ENCODE data around the gene CST8. TPM values are rescaled to one million over a fixed set of nuclear protein-coding genes. Genes with fewer than 3 reads are reported as not detected.

Gene CST8
- total RNA-seq, 2 experiments from 2014 or later: not detected

DNA sequence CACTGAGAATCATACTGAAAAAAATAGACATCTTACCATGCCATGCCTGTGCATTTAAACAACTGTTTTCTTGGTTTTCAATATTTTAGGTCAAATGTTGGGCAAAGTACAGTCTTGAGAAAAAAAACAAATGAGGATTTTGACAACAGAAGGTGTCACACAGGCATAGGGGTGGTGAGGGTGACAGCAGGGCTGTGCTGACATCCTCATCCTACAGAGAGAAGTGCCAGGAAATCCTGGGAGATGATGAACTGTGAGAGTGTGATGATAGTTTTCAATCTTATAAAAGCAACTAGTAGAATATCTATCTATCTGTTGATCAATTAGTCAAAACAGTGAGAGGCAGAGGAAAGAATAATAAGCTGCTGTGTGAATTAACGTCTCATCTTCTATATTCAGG, 23.9 kb downstream of the CST8 start:
- POLR2A ChIA-PET: no interaction called here
- CTCF ChIA-PET: interaction anchor here (1.5 kb wide), 1 partner anchor 10 kb away, joined by 4 read pairs; no protein-coding TSS in a partner anchor

DNA sequence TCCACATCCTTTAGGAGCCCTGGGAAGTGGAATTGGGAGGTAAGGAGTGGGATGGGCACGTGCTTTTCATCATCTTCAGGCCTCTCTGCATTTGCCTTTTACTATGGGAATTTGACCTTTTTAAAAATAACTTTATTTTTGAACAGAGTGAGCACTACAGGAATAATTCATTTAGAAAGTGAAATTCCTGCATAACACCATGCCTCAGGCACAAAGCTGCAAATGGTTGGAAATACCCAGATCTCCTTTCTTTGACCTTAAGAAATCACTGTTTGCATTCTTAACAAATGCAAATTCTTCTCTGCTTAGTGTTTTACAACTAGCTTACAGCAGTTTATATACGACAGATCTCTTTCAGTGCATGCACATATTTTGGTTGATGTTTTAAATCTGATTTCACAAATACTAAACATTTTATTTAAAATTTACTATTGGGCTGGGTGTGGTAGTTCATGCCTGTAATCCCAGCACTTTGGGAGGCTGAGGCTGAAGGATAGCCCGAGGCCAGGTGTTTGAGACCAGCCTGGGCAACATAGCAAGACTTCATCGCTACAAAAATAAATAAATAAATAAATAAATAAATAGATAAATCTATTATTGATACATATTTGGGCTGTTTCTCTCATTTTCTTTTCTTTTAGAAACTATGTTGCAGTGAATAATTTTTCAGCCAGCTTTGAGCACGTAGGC, 24.5 kb downstream of the CST8 start:
- CTCF ChIA-PET: interaction anchor here (1.5 kb wide), 1 partner anchor 9 kb away, joined by 4 read pairs; no protein-coding TSS in a partner anchor
- POLR2A ChIA-PET: no interaction called here

DNA sequence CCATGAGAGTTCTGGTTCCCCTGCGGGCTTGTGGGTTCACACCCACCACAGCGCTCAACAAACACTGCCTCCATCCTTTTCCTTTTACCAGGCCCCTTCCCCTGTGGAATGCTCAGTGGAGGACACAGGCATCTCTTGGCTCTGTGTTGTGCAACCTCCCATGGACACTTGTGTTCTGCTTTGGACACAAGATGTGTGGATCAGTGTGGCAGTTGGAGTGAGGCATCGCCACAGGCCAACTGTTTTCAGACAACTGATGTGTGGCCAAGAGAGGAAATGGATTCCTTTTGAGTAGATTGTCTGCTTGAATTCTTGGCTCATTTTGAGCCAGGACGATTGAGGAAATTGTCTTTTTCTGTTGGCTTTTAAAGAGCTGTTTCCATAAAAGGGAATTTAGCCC, 26.8 kb downstream of the CST8 start:
- POLR2A ChIA-PET: no interaction called here

DNA sequence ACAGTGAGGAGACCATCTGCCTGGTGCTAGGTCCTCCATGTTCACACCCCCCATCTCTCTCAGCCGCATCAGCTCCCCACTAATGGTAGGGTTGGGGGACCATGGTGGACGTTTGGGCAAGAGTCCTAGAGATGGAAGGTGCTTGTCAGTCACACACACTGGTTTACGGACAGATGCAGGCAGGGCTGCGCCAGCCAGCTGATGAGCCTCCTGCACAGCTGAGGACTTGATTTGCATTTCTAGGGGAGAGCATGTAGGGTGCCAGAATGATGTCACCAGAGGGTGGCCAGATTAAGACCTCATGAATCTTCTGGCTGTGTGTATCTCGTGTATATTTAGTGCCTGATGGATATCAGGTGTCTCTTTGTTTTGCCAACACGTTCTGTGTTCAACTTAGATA, 28.6 kb downstream of the CST8 start:
- ChIA-PET CTCF (no interaction called here), POLR2A (no interaction called here)

More for the DNA sequence above, 26.8 kb downstream of the CST8 start:
- CTCF ChIA-PET: no interaction called here

DNA sequence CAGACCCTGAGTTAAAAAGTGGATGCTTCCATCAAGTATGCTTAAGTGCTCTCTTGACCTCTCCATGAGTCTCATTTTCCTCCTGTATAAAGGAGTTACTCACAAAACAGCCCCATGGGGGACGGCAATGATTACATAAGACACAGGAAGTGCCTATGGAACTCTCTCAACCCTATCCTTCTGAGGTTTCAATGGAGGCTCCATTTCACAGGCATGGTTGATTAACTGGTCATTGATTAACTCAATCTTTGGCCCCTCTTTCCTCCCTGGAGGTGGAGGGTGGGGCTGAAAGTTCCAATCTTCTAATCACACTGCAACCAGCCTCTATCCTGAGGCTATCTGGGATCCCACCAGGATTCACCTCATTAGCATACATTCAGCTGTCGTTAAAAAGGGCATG, 29.3 kb downstream of the CST8 start:
- POLR2A ChIA-PET: no interaction called here
- CTCF ChIA-PET: no interaction called here

DNA sequence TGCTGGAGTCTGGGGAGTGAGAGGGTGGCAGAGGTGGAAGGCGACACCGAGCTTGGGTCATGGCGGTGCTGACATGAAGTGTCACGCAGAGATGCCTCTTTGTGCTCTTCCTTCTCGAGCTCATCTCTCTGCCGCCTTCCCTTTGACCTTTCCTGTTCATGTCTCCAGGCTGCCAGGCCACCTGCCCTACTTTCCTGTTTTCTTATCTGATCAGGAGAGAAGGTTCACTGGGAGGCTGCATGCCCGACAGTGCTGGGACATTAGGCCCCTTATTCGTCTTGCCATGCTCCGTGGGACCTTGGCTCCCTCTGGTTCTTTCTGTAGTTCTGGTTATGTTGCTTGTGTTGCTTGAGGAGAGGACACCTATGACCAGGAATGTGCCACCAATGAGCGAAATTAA, 33.2 kb downstream of the CST8 start:
- POLR2A ChIA-PET: no interaction called here
- CTCF ChIA-PET: interaction anchor here (1.3 kb wide), 1 partner anchor 10 kb away, joined by 4 read pairs; no protein-coding TSS in a partner anchor

DNA sequence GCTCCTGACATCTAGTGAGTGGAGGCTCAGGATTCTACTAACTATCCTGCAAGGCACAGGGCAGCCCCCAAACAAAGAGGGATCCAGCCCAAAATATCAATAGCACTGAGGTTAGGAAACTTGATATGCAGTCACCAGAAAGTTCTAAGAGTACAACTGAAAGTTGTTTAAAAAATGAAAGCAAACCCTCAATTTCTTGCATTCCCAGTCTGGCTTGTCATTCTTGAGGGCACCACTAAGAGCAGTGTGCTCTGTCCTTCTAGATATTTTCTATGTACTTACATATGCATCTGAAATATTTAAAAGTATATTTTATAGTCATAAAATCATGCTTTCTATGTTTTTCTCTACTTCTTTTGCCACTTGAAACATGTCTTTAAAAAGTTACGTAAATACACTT, 35.9 kb downstream of the CST8 start:
- ChIA-PET POLR2A (no interaction called here), CTCF (interaction anchor here (1.2 kb wide), 1 partner anchor 81 kb away, joined by 3 read pairs; no protein-coding TSS in a partner anchor)

DNA sequence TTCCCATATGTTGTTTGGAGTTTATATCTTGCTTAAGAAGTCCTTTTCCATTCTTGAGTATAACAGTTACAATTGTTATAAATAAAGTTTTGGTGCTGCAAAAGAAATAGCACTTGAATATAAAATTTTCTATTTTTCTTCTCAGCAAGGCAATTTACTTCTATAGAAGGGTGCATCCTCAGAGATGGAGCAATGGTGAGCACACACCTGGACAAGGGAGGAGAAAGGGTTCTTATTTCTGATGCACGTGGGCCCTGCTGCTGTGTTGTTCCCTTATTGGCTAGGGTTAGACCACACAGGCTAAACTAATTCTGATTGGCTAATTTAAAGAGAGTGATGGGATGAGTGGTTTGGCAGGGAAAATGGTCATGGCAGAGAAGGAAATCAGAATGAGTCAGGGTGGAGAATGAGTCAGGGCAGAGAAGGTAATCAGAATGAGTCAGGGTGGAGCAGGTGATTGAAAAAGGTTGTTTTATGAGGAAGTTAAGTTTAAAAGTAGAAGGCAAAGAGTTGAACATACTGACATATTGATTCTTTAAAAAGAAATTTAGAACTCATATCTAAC, 38.0 kb downstream of the CST8 start:
- CTCF ChIA-PET: no interaction called here
- POLR2A ChIA-PET: no interaction called here

DNA sequence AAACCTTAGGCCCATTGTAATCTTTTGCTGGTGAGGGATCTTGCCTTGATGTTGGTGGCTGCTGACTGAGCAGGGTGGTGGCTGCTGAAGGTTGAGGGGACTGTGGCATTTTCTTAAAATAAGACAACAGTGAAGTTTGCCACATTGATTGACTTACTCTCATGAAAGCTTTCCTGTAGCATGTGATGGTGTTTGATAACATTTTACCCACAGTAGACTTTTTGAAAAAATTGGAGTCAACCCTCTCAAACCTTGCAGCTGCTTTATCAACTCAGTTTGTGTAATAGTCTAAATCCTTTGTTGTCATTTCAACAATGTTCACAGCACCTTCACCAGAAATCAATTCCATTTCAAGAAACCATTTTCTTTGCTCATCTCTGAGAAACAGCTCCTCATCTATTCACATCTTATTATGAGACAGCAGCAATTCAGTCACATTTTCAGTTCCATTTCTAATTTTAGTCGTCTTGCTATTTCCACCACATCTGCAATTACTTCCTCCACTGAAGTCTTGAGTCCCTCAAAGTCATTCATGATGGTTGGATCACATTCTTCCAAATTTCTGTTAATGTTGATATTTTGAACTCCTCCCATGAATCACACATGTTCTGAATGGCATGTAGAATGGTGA, 40.1 kb downstream of the CST8 start:
- ChIA-PET CTCF (interaction anchor here (0.7 kb wide), 1 partner anchor 111 kb away, joined by 4 read pairs; no protein-coding TSS in a partner anchor), POLR2A (interaction anchor here (0.6 kb wide), 1 partner anchor 1195 kb away, joined by 3 read pairs; no protein-coding TSS in a partner anchor)

DNA sequence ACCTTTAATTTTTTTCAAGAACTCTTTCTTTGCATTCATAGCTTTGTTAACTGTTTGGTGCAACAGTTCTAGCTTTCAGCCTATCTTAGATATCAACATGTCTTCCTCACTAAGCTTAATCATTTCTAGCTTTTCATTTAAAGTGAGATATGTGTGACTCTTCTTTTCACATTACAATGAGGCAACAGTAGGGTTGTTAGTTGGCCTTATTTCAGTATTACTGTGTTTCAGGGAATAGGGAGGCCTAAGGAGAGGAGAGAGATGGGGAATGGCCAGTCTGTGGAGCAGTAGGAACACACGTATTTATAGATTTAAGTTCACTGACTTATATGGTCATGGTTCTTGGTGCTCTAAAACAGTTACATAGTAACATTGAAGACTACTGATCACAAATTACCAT, 41.6 kb downstream of the CST8 start:
- ChIA-PET CTCF (no interaction called here), POLR2A (no interaction called here)

DNA sequence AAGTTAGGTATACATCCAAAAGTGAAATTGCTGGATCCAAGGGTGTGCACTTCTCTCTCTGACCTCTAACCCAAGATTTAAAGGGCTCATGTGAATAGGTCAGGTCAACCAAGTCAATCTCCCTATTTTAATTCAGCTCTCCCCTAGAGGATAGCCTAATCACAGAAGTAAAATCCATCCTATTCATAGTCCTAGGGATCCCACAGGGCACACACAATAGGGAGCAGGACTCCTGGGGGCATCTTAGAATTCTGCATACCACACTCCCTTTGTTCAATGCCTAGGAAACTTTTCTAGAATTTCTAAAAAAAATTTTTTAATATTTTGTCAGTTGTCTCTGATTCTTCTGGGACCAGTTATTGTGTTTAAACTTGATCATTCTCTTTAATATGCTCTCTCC, 42.2 kb downstream of the CST8 start:
- CTCF ChIA-PET: no interaction called here

DNA sequence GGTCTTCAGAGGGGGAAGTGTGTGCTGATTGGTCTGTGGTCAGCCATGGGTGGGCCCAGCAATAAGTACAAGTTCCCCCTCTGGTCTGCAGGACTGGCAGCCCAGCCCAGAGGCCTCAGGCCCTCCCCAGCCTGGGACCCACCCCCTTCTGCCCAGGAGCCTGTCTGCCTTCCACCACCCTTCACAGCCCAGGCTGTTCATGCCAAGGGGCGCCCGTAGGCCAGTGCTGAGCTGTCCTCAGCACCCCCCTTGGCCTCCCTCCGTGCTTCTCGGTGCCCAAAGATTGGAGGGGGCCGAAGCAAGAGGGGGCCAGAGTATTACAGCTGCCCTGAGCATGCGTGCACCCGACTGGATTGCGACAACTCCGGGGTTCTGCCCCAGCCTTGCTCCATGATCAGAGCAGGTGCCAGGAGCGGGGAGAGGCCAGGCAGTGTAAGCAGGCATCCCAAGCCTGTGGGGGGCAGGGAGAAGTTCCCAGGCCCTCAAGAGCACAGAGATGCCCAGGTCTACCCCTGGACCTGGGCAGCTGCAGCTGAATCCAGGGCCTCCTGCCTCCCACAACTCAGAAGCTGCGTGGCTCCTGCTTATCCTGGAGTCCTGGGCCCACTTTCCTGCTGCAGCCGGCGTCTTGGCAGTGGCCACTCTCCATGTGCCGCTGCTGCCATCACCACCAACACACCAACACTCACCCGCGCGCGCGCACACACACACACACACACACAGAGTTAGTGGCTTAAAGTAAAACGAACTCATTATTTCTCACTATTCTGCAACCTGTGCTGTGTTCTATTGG, 44.1 kb downstream of the CST8 start:
- POLR2A ChIA-PET: no interaction called here
- CTCF ChIA-PET: no interaction called here

More for the DNA sequence above, 42.2 kb downstream of the CST8 start:
- POLR2A ChIA-PET: no interaction called here

DNA sequence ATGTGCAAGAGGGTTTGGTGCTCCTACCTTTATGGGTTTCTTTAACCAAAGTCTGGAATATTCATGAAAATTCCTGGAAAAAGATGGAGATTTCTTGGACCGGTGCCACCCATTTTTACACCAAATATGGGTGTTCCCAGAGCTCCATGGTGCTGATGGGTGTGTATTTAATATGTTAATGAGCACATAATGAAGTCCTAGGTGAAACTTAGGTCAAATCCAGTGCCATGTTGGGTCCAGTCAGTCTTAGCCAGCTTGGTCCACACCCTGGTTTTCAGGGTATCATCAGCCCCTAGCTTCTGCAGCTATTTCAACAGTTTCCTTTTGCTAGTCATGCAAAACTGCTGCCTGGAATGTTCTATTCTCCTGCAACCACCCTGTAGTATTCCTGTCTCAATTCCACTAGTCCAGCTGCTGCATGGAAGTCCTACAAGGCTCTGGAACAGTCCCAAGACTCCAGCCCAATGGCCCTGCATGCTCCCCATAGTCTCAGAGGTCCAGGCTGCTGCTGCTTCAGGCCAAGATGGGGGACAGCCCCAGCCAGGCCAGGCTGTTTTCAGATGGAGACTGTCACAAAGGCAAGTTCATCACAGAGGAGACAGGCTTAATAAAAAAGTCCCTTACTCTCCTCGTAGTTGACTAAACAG, 45.5 kb downstream of the CST8 start:
- ChIA-PET POLR2A (no interaction called here), CTCF (no interaction called here)

DNA sequence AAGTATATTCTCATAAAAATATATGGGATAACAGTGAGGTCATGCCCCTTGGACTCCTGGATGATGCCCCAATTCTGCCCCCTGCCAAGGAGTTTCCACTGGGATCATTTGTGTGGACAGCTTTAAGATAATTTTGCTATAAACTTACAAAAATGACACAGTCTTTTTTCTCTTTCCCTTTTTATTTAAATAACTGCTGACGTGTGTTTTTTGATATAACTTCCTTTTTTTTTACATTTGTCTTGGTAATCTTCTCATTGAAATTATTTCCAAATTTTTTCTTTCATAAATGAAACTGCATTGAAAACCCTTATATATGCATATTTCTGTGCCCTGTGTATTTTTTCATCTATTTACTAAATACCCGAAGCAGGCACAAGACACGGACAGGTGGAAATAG, 46.1 kb downstream of the CST8 start:
- POLR2A ChIA-PET: no interaction called here
- CTCF ChIA-PET: no interaction called here

DNA sequence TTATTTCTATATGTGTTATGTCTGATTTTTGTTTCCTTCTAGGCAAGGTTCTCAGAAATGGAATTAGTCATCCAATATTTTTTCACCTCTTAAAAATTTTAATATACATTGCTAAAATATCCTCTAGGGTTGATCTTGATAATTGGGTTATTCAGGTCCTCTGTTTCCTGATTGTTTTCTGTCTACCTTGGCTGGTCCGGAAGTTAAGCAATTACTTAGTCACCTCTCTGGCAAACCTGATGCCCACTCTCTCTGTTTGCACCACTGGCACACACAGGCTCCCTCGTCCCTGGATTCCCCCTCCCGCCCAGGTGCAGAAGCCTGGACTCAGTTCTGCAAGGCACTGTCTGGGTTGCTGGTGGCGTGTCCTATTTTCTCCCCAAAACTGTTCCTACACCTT, 49.7 kb downstream of the CST8 start:
- ChIA-PET POLR2A (no interaction called here), CTCF (no interaction called here)

DNA sequence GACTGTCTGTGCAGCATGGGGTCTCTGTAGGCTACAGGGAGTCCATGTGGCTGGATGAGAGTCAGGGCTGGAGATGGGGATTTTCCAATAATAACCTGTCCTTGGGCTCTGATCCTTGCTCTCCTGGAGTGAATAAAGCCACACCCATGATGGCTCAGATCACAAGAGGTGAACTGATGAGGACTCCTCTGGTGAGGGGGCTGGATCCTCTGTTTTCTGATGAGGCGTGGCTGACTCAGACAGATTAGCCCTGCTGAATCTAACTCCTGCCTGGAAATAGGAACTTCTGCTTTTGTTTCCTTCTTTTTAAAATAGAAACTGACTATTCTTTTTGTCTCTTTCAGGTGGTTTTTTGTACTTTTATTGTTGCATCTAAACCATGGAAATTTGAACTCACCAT, 50.4 kb downstream of the CST8 start:
- POLR2A ChIA-PET: no interaction called here
- CTCF ChIA-PET: no interaction called here

DNA sequence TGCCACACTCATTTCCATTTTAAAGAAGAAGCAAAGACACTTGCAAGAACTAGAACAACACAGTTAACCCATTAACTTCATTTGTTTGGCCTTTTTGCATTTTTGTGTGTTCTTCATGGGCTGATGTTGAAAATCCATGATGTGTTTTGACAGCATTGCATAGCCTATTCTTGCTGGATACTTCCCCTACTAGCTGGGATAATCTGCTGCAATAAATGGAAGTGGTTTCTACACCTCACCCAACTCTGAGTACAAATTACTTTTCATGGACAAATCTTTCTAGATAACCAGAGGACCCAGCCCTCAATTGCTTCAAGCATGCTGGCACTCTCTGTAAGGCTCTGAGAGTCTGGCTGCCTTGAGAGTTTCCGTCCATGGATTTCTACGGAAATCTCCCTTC, 50.9 kb downstream of the CST8 start:
- ChIA-PET POLR2A (no interaction called here), CTCF (no interaction called here)

DNA sequence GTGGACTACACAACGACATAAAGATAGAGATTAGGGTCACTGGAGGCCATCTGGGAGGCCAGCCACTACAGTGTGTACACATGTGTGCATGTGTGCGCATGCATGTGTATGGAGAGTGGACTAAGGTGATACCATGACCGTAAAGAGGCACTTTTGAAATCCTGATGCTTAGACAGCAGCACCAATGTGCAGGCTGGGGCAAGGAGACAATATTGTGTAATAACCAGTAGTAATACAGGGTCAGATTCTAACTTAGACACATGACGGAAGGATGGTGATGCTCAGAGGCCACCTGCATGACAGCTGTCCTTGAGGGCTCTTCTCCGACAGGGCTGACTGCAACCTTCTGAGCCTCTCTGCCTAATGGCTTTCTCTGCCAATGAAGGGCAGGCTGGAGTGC, 51.9 kb downstream of the CST8 start:
- CTCF ChIA-PET: no interaction called here
- POLR2A ChIA-PET: no interaction called here

DNA sequence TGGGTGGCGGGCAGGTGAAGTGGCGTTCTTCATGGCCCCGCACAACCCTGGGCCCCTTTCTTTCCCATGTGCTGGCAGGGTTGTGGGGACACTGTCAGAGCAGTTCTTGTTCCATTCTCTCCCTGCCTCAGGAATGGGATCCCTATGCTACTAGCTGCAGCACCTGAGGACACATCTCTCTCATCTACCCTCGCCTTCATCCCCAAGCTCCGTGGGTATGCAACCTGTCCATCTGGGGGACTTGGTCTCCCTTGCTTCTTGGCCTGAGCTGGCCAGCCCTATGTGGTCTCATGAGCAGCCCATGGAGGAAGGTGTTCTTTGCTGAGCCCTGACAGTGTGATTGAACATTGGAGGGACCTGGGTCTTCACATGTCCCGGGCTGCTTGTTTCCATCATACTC, 53.2 kb downstream of the CST8 start:
- POLR2A ChIA-PET: no interaction called here
- CTCF ChIA-PET: no interaction called here
